B cell (primary cell): ENCODE data around the gene CCDC85A. TPM values are rescaled to one million over a fixed set of nuclear protein-coding genes. Genes with fewer than 3 reads are reported as not detected.

Experiments
- ATAC-seq: fragments of 200-7000 bp; cut with Tn5 transposase; one replicate; pipeline ENCODE4 v1.10.0; 2021; ENCODE audit warnings: low read depth, mild to moderate bottlenecking, moderate number of reproducible peaks, moderate library complexity
- CTCF ChIA-PET: fragments of 350-600 bp; sonication (Branson Sonifier 250); formaldehyde crosslinking; loops from one replicate; lab custom pipeline; 2021; ENCODE audit warnings: antibody characterized with exemption, inconsistent platforms; lab: Charles Lee
- POLR2A ChIA-PET: fragments of 350-600 bp; sonication (Branson Sonifier 250); formaldehyde crosslinking; loops from one replicate; lab custom pipeline; 2021; ENCODE audit warnings: antibody characterized with exemption; lab: Charles Lee
- DNase-seq: peaks from one replicate; pipeline ENCODE4 v3.0.0; 2013
- H2AFZ ChIP-seq: 2 replicates; pipeline ENCODE4 v1.6.1; 2012; ENCODE audit warnings: mild to moderate bottlenecking, low read depth, low read length; ENCODE audit not compliant: insufficient read depth, poor library complexity, severe bottlenecking
- H3K27ac ChIP-seq, 2 donors: 1 replicate in 1 of 2; 2 replicates in 1 of 2; pipeline ENCODE4 v1.5.1; 2012 to 2013; ENCODE audit warnings: low read length in 2 of 2, mild to moderate bottlenecking in 2 of 2, moderate library complexity in 1 of 2
- H3K27me3 ChIP-seq, 4 experiments: fragments of 200-600 bp in 1 of 4; sonication (generic) in 1 of 4; replicated peaks in 1 of 4; 1 replicate in 2 of 4; 2 replicates in 2 of 4; pipeline versions ENCODE4 v1.6.1 to v1.7.0; 2013 to 2016; ENCODE audit warnings: low read length in 3 of 4, mild to moderate bottlenecking in 2 of 4, mixed read lengths in 1 of 4, moderate library complexity in 1 of 4; ENCODE audit not compliant: insufficient read depth in 4 of 4, control insufficient read depth in 3 of 4; ENCODE audit errors: control extremely low read depth in 1 of 4
- H3K36me3 ChIP-seq, 2 experiments: replicated peaks in 1 of 2; 1 replicate in 1 of 2; 2 replicates in 1 of 2; pipeline versions ENCODE4 v1.6.1 to v1.7.1; 2013; ENCODE audit warnings: low read length in 1 of 2; ENCODE audit not compliant: insufficient read depth in 2 of 2, control insufficient read depth in 1 of 2; ENCODE audit errors: control extremely low read depth in 1 of 2, extremely low read depth in 1 of 2
- H3K4me1 ChIP-seq, 2 donors: fragments of 200-600 bp in 1 of 2; sonication (generic) in 1 of 2; 1 replicate in 1 of 2; 2 replicates in 1 of 2; pipeline versions ENCODE4 v1.5.1 to v1.6.1; 2013 to 2017; ENCODE audit warnings: low read length in 2 of 2; ENCODE audit not compliant: control insufficient read depth in 2 of 2, insufficient read depth in 2 of 2
- H3K4me2 ChIP-seq: replicated peaks from 2 replicates; pipeline ENCODE3; 2012; ENCODE audit warnings: mild to moderate bottlenecking, low read depth, low read length; ENCODE audit not compliant: poor library complexity, severe bottlenecking
- H3K4me3 ChIP-seq, 5 experiments: fragments of 200-600 bp in 1 of 5; sonication (generic) in 1 of 5; 1 replicate in 3 of 5; 2 replicates in 2 of 5; pipeline versions ENCODE4 v1.5.1 to v1.7.0; 2011 to 2016; ENCODE audit warnings: low read length in 4 of 5, mild to moderate bottlenecking in 4 of 5, low read depth in 2 of 5, control low read depth in 1 of 5, moderate library complexity in 1 of 5; ENCODE audit not compliant: insufficient read depth in 1 of 5; ENCODE audit errors: control extremely low read depth in 1 of 5, extremely low read depth in 1 of 5
- H3K79me2 ChIP-seq: fragments of 200-600 bp; sonication (generic); one replicate; pipeline ENCODE4 v1.6.0; 2016; ENCODE audit warnings: low read length; ENCODE audit not compliant: control insufficient read depth, insufficient read depth
- H3K9ac ChIP-seq: fragments of 200-600 bp; sonication (generic); 2 replicates; pipeline ENCODE4 v1.6.1; 2017; ENCODE audit warnings: mild to moderate bottlenecking, low read length, moderate library complexity
- H3K9me3 ChIP-seq, 3 donors: one replicate each; pipeline versions ENCODE4 v1.6.1 to v1.7.1; 2013; ENCODE audit warnings: low read length in 2 of 3; ENCODE audit not compliant: control insufficient read depth in 2 of 3, insufficient read depth in 1 of 3; ENCODE audit errors: control extremely low read depth in 1 of 3
- H4K20me1 ChIP-seq: 2 replicates; pipeline ENCODE4 v1.6.0; 2012; ENCODE audit warnings: mild to moderate bottlenecking, low read length; ENCODE audit not compliant: insufficient read depth, control insufficient read depth, poor library complexity, severe bottlenecking
- H3K27ac Mint-ChIP-seq: one replicate; pipeline ENCODE4 v1.8.0; 2021; ENCODE audit warnings: mixed read lengths
- H3K27me3 Mint-ChIP-seq: one replicate; pipeline ENCODE4 v1.8.0; 2021; ENCODE audit warnings: mixed read lengths
- H3K4me1 Mint-ChIP-seq: one replicate; pipeline ENCODE4 v1.8.0; 2021; ENCODE audit warnings: mixed read lengths
- H3K4me3 Mint-ChIP-seq: one replicate; pipeline ENCODE4 v1.8.0; 2021; ENCODE audit warnings: mixed read lengths
- H3K9me3 Mint-ChIP-seq: one replicate; pipeline ENCODE4 v1.8.0; 2022; ENCODE audit warnings: mixed read lengths; ENCODE audit not compliant: insufficient read depth
- EZH2 ChIP-seq: IDR thresholded peaks from 2 replicates; pipeline ENCODE4 v1.6.1; 2012; ENCODE audit warnings: borderline replicate concordance, low read depth, mild to moderate bottlenecking, moderate library complexity, low read length; ENCODE audit not compliant: insufficient read depth, poor library complexity, severe bottlenecking
- WGBS: methylation state at CpG from one replicate; pipeline ENCODE4 v1.1.5; 2013; ENCODE audit warnings: missing lambda C conversion rate; ENCODE audit not compliant: insufficient coverage; 5-methylcytosine and 5-hydroxymethylcytosine counted together
- intact Hi-C: fragments of 100-400 bp; cut with micrococcal nuclease; formaldehyde crosslinking; loops from one replicate; pipeline ENCODE4 v1.10.0; 2022
- polyA plus RNA-seq: library from polyadenylated mRNA; depleted of rRNA; stranded (reverse); fragments of >200 nt; gene quantifications from 2 replicates; pipeline ENCODE4 v1.2.3, GENCODE V29; 2012
- total RNA-seq, 2 donors: library from RNA; stranded (reverse); fragments of 120-200 nt in 1 of 2; gene quantifications; 1 replicate in 1 of 2; 2 replicates in 1 of 2; pipeline versions ENCODE4 v1.2.3 to v1.2.4, GENCODE V29; 2013 to 2022
- TF ChIP-seq, protein P1 (sequence below): fragments of 200-600 bp; IDR thresholded peaks from one replicate; pipeline ENCODE4 v1.8.0; 2022; ENCODE audit warnings: antibody characterized with exemption, mild to moderate bottlenecking

Gene CCDC85A
- total and polyA plus RNA-seq, 2 donors (not counting 1 experiment from before 2014, with no cell fraction given) = 0.15 TPM; not detected in 1

DNA sequence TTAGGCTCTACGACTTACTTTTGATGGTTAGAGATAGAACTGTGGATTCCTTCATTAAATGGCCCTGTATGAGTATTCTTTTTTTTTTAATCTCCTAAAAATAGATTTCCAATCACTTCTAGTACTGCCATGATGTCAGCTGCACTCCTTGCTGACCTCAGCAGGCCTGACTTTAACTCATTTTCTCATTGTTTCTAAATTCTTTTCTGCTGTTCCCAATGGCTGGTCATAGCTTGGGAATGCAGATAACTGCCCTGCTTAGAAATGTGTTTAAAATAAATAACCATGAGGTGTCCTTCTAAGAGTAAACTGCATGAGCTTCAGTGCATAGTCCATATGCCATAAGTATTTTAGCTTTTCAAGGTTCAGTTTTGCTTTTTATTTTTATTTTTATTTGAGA, 15.7 kb downstream of the CCDC85A start:
- ChIA-PET CTCF (interaction anchor here (0.7 kb wide), 1 partner anchor 9 kb away, joined by 3 read pairs; no protein-coding TSS in a partner anchor), POLR2A (no interaction called here)
- Mint-ChIP-seq H3K9me3 (no peaks in the 10 kb centered on the region), H3K4me3 (no peak overlapping the region), H3K4me1 (no peaks in the 10 kb centered on the region), H3K27me3 (no peaks in the 10 kb centered on the region), H3K27ac (no peak overlapping the region)
- no peak overlapping the region for H3K4me3 ChIP-seq
- H3K9me3 ChIP-seq = no peaks in the 10 kb centered on the region
- TF ChIP-seq EZH2 = no peak
- TF ChIP-seq, protein P1, sequence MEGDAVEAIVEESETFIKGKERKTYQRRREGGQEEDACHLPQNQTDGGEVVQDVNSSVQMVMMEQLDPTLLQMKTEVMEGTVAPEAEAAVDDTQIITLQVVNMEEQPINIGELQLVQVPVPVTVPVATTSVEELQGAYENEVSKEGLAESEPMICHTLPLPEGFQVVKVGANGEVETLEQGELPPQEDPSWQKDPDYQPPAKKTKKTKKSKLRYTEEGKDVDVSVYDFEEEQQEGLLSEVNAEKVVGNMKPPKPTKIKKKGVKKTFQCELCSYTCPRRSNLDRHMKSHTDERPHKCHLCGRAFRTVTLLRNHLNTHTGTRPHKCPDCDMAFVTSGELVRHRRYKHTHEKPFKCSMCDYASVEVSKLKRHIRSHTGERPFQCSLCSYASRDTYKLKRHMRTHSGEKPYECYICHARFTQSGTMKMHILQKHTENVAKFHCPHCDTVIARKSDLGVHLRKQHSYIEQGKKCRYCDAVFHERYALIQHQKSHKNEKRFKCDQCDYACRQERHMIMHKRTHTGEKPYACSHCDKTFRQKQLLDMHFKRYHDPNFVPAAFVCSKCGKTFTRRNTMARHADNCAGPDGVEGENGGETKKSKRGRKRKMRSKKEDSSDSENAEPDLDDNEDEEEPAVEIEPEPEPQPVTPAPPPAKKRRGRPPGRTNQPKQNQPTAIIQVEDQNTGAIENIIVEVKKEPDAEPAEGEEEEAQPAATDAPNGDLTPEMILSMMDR = no peak
- intact Hi-C loops = no loop called here
- DNase-seq = no peak
- H3K27me3 ChIP-seq = no peaks in the 10 kb centered on the region
- no peak overlapping the region for H3K9ac ChIP-seq
- no peaks in the 10 kb centered on the region for H3K36me3 ChIP-seq
- WGBS = no CpG with 5 or more reads among the region's 1 CpG
- H4K20me1 ChIP-seq = no peaks in the 10 kb centered on the region
- H3K27ac ChIP-seq = no peak overlapping the region
- no peaks in the 10 kb centered on the region for H3K79me2 ChIP-seq
- no peak for ATAC-seq
- H3K4me1 ChIP-seq = no peaks in the 10 kb centered on the region
- H3K4me2 ChIP-seq = no peak overlapping the region
- H2AFZ ChIP-seq = no peak overlapping the region

DNA sequence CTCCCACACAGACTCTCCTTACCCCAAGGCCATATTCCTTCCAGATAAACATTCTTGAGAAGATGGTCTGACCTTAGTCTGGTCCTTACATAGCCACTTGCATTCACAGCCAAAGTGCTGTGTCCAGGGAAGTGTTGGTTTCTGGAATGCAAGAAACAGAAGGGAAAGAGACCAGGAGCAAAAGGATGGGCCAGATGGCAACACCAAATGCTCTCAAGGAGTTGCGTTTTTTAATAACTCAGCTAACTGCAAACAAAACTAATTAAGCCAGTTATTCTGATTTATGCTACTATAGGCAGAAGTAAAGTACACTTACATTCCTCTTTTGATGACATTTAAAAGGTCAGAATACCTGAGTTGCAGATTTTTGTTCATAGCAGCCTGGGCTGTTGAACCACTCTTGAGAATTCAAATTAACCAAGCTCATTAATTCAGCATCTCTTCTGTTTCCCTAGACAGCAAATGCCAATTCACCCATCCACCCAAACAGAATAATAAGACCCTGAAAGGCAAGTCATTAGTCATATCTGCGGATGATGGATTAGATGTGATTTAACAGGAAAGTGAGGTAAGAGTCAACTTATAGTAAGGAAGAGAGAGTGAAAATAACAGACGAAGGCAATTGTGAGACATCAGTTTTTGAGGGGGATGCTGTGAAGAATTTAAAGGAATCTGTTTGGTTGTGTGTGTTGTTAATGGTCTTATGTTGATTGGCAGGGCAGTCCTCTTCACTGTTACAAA, 18.8 kb downstream of the CCDC85A start:
- ChIA-PET POLR2A (no interaction called here), CTCF (no interaction called here)
- no peaks in the 10 kb centered on the region for H3K9me3 ChIP-seq
- Mint-ChIP-seq H3K4me1 (no peaks in the 10 kb centered on the region), H3K27ac (no peak overlapping the region), H3K4me3 (no peak overlapping the region), H3K27me3 (no peaks in the 10 kb centered on the region), H3K9me3 (no peaks in the 10 kb centered on the region)
- no peaks in the 10 kb centered on the region for H3K4me1 ChIP-seq
- WGBS = 86% methylated on average over 2 of the region's 3 CpGs
- H3K27me3 ChIP-seq = no peaks in the 10 kb centered on the region
- no peak overlapping the region for H3K27ac ChIP-seq
- no peak overlapping the region for H3K9ac ChIP-seq
- TF ChIP-seq, protein P1 = no peak
- no peak for TF ChIP-seq EZH2
- H3K79me2 ChIP-seq = no peaks in the 10 kb centered on the region
- no peaks in the 10 kb centered on the region for H4K20me1 ChIP-seq
- H3K4me3 ChIP-seq = no peak overlapping the region
- H3K36me3 ChIP-seq = no peaks in the 10 kb centered on the region
- no peak for ATAC-seq
- H3K4me2 ChIP-seq = no peak overlapping the region
- no peak for DNase-seq
- intact Hi-C loops = no loop called here
- H2AFZ ChIP-seq = no peak overlapping the region
